ENCODE measurements around the gene MYBPC3. TPM values are rescaled to one million over a fixed set of nuclear protein-coding genes. Genes with fewer than 3 reads are reported as not detected.
A peak's percentile ranks its signal among the peaks of the same experiment; 100 is the strongest.

The MYBPC3 gene
- total and polyA plus RNA-seq, 5 donors from 2014 or later, result not detected

DNA sequence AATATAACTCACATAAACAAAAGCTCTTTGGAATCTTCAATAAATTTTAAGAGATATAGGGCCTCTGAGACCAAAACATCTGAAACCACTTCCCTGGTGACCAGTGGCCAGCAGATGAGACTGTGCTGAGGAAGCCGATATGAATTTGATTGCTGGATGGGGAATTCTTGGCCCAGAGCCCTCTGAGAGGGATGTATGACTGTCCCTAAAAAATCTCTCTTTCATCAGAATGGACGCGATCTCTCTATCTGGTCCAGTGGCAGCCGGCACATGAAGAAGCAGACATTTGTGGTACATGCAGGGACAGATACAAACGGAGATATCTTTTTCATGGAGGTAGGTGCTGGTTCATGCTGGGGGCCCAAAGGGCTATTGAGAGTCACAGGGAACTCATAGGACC is 37.5 kb downstream of the MYBPC3 start:
- Histone ChIP-seq H3K36me3 (ENCODE audit: control insufficient read depth, insufficient read depth, low read length) (peaks cover 77% of the 10 kb centered on the region), H3K9me3 (ENCODE audit: control insufficient read depth in 2 of 2, low read length in 2 of 2) (no peaks in the 10 kb centered on the region), H3K4me1 (ENCODE audit: control insufficient read depth, insufficient read depth, low read length, poor library complexity, severe bottlenecking) (no peaks in the 10 kb centered on the region), H3K4me3 (ENCODE audit: low read depth, low read length) (no peak overlapping the region), H3K27ac (ENCODE audit: insufficient read depth, low read length, poor library complexity, severe bottlenecking) (no peak overlapping the region), H3K27me3 (ENCODE audit: control insufficient read depth, insufficient read depth, low read length) (no peaks in the 10 kb centered on the region)
- ATAC-seq (ENCODE audit: low read depth in 2 of 2) (no peak), DNase-seq (no peak)
- Mint-ChIP-seq H3K27ac (no peak overlapping the region), H3K4me3 (no peak overlapping the region), H3K36me3 (peaks cover 27% of the 10 kb centered on the region), H3K27me3 (no peaks in the 10 kb centered on the region), H3K4me1 (peaks cover 0 to 7% (median 0%) of the 10 kb centered on the region in 4 donors), H3K9me3 (no peaks in the 10 kb centered on the region)

DNA sequence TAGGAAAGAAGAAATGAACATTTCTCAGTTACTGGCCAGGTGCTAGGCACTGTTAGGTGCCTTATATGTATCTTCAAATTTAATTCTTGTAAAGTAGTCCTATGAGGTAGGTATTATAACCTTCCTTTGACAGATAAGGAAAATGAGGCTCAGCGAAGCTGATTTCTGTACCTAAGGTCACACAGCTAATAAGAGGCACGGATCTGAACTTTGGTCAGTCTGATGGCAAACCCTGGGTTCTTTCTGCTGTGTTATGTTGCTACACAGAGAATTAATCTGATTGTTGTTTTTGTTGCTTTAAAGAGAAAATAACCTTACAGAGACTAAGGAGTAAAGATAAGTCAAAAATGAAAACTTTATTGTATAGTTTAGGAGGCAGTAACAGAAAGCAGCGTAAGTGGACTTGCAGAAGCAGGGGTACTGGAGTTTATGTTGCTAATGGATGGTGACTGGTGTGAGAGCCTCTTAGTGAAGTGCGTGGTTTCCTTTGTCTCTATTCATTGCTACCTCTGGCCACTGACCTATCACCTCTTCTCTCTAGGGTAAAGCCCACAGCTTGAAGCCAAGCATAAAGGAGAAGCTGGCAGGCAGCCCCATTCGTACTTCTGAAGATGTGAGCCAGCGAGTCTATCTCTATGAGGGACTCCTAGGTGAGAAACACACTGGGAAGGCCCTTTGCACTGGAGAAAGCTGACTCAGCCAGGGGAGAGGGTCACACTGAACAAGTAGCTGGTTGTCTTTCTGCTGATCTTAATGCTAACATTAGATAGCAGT is 44.3 kb downstream of the MYBPC3 start:
- no peak for ATAC-seq (ENCODE audit: low read depth in 2 of 2)
- H3K4me3 Mint-ChIP-seq, result no peak overlapping the region
- H3K4me1 ChIP-seq (ENCODE audit: control insufficient read depth, insufficient read depth, low read length, poor library complexity, severe bottlenecking), result no peaks in the 10 kb centered on the region
- H3K36me3 ChIP-seq (ENCODE audit: control insufficient read depth, insufficient read depth, low read length), result peaks cover 92% of the 10 kb centered on the region
- no peaks in the 10 kb centered on the region for H3K4me1 Mint-ChIP-seq
- no peaks in the 10 kb centered on the region for H3K27me3 Mint-ChIP-seq
- no peak overlapping the region for H3K4me3 ChIP-seq (ENCODE audit: low read depth, low read length)
- H3K27ac ChIP-seq (ENCODE audit: insufficient read depth, low read length, poor library complexity, severe bottlenecking), result no peak overlapping the region
- peaks cover 38% of the 10 kb centered on the region for H3K36me3 Mint-ChIP-seq
- no peak overlapping the region for H3K27ac Mint-ChIP-seq
- peaks cover 0 to 6% (median 0%) of the 10 kb centered on the region in 7 donors for H3K9me3 Mint-ChIP-seq
- no peaks in the 10 kb centered on the region for H3K27me3 ChIP-seq (ENCODE audit: control insufficient read depth, insufficient read depth, low read length)
- peaks cover 0 to 2% of the 10 kb centered on the region in 2 experiments for H3K9me3 ChIP-seq (ENCODE audit: control insufficient read depth in 2 of 2, low read length in 2 of 2)
- no peak for DNase-seq

DNA sequence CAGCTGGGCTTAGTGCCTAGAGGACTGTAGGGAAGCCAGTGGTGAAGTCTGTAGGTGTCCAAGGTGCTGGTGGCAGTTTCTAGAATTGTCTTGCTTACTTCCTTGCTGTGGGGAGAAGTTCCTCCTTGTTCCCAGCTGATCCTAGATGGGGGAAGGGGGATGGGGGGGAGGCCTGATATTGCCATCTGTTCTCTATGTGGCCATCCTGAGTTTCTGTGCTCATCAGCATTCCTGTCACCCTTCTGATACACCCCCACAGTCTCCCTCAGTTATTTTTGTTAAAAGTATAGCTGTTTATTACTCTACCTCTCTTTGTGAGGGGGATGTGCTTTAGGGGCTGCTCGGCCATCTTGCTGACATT is 46.0 kb downstream of the MYBPC3 start:
- Mint-ChIP-seq H3K36me3 (peaks cover 50% of the 10 kb centered on the region), H3K4me1 (peaks cover 0 to 8% (median 3%) of the 10 kb centered on the region in 4 donors), H3K4me3 (no peak overlapping the region), H3K9me3 (peaks cover 0 to 14% (median 5%) of the 10 kb centered on the region in 7 donors), H3K27ac (no peak overlapping the region), H3K27me3 (no peaks in the 10 kb centered on the region)
- DNase-seq (no peak), ATAC-seq (ENCODE audit: low read depth in 2 of 2) (no peak)
- H3K36me3 ChIP-seq (ENCODE audit: control insufficient read depth, insufficient read depth, low read length), result peaks cover 92% of the 10 kb centered on the region
- H3K27ac ChIP-seq (ENCODE audit: insufficient read depth, low read length, poor library complexity, severe bottlenecking), result no peak overlapping the region
- H3K9me3 ChIP-seq (ENCODE audit: control insufficient read depth in 2 of 2, low read length in 2 of 2), result peaks cover 7 to 14% of the 10 kb centered on the region in 2 experiments
- H3K4me3 ChIP-seq (ENCODE audit: low read depth, low read length), result no peak overlapping the region
- no peaks in the 10 kb centered on the region for H3K27me3 ChIP-seq (ENCODE audit: control insufficient read depth, insufficient read depth, low read length)
- no peaks in the 10 kb centered on the region for H3K4me1 ChIP-seq (ENCODE audit: control insufficient read depth, insufficient read depth, low read length, poor library complexity, severe bottlenecking)

DNA sequence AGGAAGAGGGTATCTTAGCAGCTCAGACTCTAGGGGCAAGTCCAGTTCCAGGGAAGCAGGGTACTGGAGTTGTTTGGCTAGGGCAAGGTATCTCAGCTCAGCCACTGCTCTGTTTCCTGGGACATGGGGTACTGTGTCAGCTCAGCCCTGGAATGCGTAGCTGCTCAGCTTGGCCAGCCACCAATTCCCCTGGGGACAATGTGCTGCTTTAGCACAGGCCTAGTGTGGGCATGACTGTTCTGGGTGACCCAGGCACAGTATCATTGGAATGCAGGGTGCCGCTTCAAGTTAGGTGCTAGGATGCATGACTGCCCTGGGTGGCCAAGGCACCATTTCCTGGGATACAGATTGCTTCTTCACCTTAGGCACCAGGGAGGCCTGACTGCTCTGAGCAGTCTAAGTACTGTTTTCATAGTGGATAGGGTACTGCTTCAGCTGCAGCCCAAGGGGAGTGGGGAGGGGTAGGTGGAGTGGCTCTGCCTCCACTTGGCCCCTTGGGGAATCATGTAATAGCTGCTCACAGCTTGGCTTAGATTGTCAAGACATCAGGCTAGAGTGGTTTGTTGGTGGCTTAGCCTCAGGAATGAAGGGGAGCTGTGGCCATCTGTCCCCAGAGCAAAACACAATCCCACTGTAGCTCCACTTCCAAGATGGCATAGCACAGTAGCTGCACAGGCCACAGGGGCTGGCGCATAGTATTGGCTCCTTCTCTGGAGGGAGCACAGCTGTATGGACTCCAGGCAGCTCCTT is 46.6 kb downstream of the MYBPC3 start:
- H3K4me3 Mint-ChIP-seq, result no peak overlapping the region
- H3K4me3 ChIP-seq (ENCODE audit: low read depth, low read length), result no peak overlapping the region
- H3K27ac Mint-ChIP-seq, result peak overlapping the region in 1 of 3 donors; percentile 56
- H3K27ac ChIP-seq (ENCODE audit: insufficient read depth, low read length, poor library complexity, severe bottlenecking), result no peak overlapping the region
- H3K4me1 ChIP-seq (ENCODE audit: control insufficient read depth, insufficient read depth, low read length, poor library complexity, severe bottlenecking), result no peaks in the 10 kb centered on the region
- H3K36me3 ChIP-seq (ENCODE audit: control insufficient read depth, insufficient read depth, low read length), result peaks cover 90% of the 10 kb centered on the region
- DNase-seq, result no peak
- H3K27me3 ChIP-seq (ENCODE audit: control insufficient read depth, insufficient read depth, low read length), result no peaks in the 10 kb centered on the region
- peaks cover 0 to 14% (median 5%) of the 10 kb centered on the region in 7 donors for H3K9me3 Mint-ChIP-seq
- H3K36me3 Mint-ChIP-seq, result peaks cover 49% of the 10 kb centered on the region
- peaks cover 0 to 10% (median 6%) of the 10 kb centered on the region in 4 donors for H3K4me1 Mint-ChIP-seq
- no peaks in the 10 kb centered on the region for H3K27me3 Mint-ChIP-seq
- ATAC-seq (ENCODE audit: low read depth in 2 of 2), result no peak
- peaks cover 7 to 14% of the 10 kb centered on the region in 2 experiments for H3K9me3 ChIP-seq (ENCODE audit: control insufficient read depth in 2 of 2, low read length in 2 of 2)

DNA sequence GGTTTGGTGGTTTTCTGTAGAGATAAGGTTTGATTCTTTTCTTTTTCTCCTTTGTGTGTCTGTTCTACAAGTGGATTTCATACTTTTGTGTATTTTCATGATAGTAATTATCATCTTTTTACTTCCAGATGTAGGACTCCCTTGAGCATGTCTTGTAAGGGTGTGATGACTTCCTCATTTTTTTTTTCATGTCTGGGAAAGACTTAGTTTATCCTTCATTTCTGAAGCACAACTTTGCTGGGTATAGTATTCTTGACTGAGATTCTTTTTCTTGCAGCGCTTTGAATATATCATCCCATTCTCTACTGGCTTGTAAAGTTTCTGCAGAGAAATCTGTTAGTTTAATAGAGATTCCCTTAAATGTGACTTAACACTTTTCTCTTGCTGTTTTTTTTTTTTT is 49.6 kb downstream of the MYBPC3 start:
- Mint-ChIP-seq H3K36me3 (peaks cover 59% of the 10 kb centered on the region), H3K9me3 (peaks cover 0 to 16% (median 5%) of the 10 kb centered on the region in 7 donors), H3K27ac (no peak overlapping the region)

DNA sequence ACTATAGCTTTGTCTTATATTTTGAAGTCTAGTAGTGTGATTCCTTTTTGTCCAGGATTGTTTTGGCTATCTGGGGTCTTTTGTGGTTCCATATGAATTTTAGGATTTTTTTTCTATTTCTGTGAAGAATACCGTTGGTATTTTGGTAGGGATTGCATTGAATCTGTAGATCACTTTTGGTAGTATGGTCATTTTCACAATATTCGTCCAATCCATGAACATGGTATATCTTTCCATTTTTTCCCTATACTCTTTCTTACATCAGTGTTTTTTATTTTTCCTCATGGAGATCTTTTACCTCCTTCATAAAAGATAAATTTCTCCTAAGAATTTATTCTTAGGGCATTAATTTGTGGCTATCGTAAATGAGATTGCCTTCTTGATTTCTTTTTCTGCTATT is 53.4 kb downstream of the MYBPC3 start:
- Histone ChIP-seq H3K4me1 (ENCODE audit: control insufficient read depth, insufficient read depth, low read length, poor library complexity, severe bottlenecking) (no peaks in the 10 kb centered on the region), H3K27ac (ENCODE audit: insufficient read depth, low read length, poor library complexity, severe bottlenecking) (no peak overlapping the region), H3K4me3 (ENCODE audit: low read depth, low read length) (no peak overlapping the region), H3K9me3 (ENCODE audit: control insufficient read depth in 2 of 2, low read length in 2 of 2) (peaks cover 7 to 14% of the 10 kb centered on the region in 2 experiments), H3K27me3 (ENCODE audit: control insufficient read depth, insufficient read depth, low read length) (no peaks in the 10 kb centered on the region), H3K36me3 (ENCODE audit: control insufficient read depth, insufficient read depth, low read length) (peaks cover 84% of the 10 kb centered on the region)
- no peak overlapping the region for H3K4me3 Mint-ChIP-seq
- H3K27ac Mint-ChIP-seq, result no peak overlapping the region
- H3K36me3 Mint-ChIP-seq, result peaks cover 73% of the 10 kb centered on the region
- DNase-seq (no peak), ATAC-seq (ENCODE audit: low read depth in 2 of 2) (no peak)
- H3K27me3 Mint-ChIP-seq, result no peaks in the 10 kb centered on the region
- H3K4me1 Mint-ChIP-seq, result peaks cover 0 to 18% (median 7%) of the 10 kb centered on the region in 4 donors
- H3K9me3 Mint-ChIP-seq, result peaks cover 0 to 12% (median 5%) of the 10 kb centered on the region in 7 donors

More for the DNA sequence above, 49.6 kb downstream of the MYBPC3 start:
- Mint-ChIP-seq H3K27me3 (no peaks in the 10 kb centered on the region), H3K4me1 (peaks cover 0 to 18% (median 7%) of the 10 kb centered on the region in 4 donors), H3K4me3 (no peak overlapping the region)
- Histone ChIP-seq H3K9me3 (ENCODE audit: control insufficient read depth in 2 of 2, low read length in 2 of 2) (peaks cover 7 to 14% of the 10 kb centered on the region in 2 experiments), H3K27ac (ENCODE audit: insufficient read depth, low read length, poor library complexity, severe bottlenecking) (no peak overlapping the region), H3K27me3 (ENCODE audit: control insufficient read depth, insufficient read depth, low read length) (no peaks in the 10 kb centered on the region), H3K36me3 (ENCODE audit: control insufficient read depth, insufficient read depth, low read length) (peaks cover 88% of the 10 kb centered on the region), H3K4me1 (ENCODE audit: control insufficient read depth, insufficient read depth, low read length, poor library complexity, severe bottlenecking) (no peaks in the 10 kb centered on the region), H3K4me3 (ENCODE audit: low read depth, low read length) (no peak overlapping the region)
- DNase-seq, result no peak
- no peak for ATAC-seq (ENCODE audit: low read depth in 2 of 2)

DNA sequence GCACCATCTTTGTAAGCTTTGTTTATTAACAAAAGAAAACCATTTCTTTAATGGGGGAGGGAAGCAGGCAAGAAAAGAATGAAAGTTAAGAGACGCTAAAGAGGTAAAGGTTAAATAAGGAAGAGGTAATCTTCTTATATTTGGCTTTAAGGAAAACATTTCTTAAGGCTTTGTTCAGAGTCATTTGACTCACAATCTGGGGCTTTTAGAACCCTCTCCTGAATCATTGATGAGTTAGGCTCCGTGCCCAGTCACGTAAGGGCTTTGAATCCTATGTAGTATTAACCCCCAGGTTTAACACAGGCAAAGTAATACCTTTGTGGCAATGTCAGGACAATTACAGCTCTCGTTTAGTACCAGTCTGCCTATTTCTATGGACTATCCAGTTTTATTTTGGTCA is 56.5 kb downstream of the MYBPC3 start:
- Histone ChIP-seq H3K27ac (ENCODE audit: insufficient read depth, low read length, poor library complexity, severe bottlenecking) (no peak overlapping the region), H3K9me3 (ENCODE audit: control insufficient read depth in 2 of 2, low read length in 2 of 2) (no peaks in the 10 kb centered on the region), H3K27me3 (ENCODE audit: control insufficient read depth, insufficient read depth, low read length) (no peaks in the 10 kb centered on the region), H3K36me3 (ENCODE audit: control insufficient read depth, insufficient read depth, low read length) (peaks cover 83% of the 10 kb centered on the region), H3K4me1 (ENCODE audit: control insufficient read depth, insufficient read depth, low read length, poor library complexity, severe bottlenecking) (no peaks in the 10 kb centered on the region), H3K4me3 (ENCODE audit: low read depth, low read length) (no peak overlapping the region)
- Mint-ChIP-seq H3K27me3 (no peaks in the 10 kb centered on the region), H3K9me3 (peaks cover 0 to 2% (median 0%) of the 10 kb centered on the region in 7 donors), H3K4me1 (peaks cover 0 to 14% (median 1%) of the 10 kb centered on the region in 4 donors), H3K4me3 (no peak overlapping the region), H3K36me3 (peaks cover 68% of the 10 kb centered on the region), H3K27ac (no peak overlapping the region)
- DNase-seq (no peak), ATAC-seq (ENCODE audit: low read depth in 2 of 2) (no peak)

All from CD4-positive, CD25-positive, alpha-beta regulatory T cell (primary cell).